ENCODE data around the gene CHMP5. TPM values are rescaled to one million over a fixed set of nuclear protein-coding genes. Genes with fewer than 3 reads are reported as not detected.

The CHMP5 gene
- total and polyA plus RNA-seq, 8 donors = 9.8 to 164 (median 64.3) TPM

GRCh38 chr9:33231623-33231942 lies 33.3 kb upstream of the CHMP5 start:
- Histone ChIP-seq H3K4me1 (peaks cover 0 to 26% (median 14%) of the 10 kb centered on the region in 4 donors), H3K27ac (no peak overlapping the region), H3K9me3 (no peaks in the 10 kb centered on the region), H3K36me3 (no peaks in the 10 kb centered on the region), H3K27me3 (peaks cover 0 to 6% (median 0%) of the 10 kb centered on the region in 3 donors), H3K4me3 (no peak overlapping the region)
- intact Hi-C loops (cut with DNase I; ENCODE audit: low total_unique reads) = no loop called here
- 80 to 90% (median 88%) methylated on average over 2 of the region's 2 CpGs for WGBS, 5 donors
- DNase-seq = no peak
- TF ChIP-seq POLR2AphosphoS5 (IDR thresholded peaks at IDR 0.05) (no peak), POLR2A (IDR thresholded peaks at IDR 0.05) (no peak), EP300 (IDR thresholded peaks at IDR 0.05) (no peak), CTCF (IDR thresholded peaks at IDR 0.05) (no peak)

- intact Hi-C loops (cut with DNase I; ENCODE audit: low total_unique reads) = no loop called here
- TF ChIP-seq POLR2AphosphoS5 (IDR thresholded peaks at IDR 0.05) = no peak
- no peak for TF ChIP-seq POLR2A (IDR thresholded peaks at IDR 0.05)
- TF ChIP-seq EP300 (IDR thresholded peaks at IDR 0.05) = no peak
- no peak for TF ChIP-seq CTCF (IDR thresholded peaks at IDR 0.05)
- Histone ChIP-seq H3K27me3 (peaks cover 0 to 6% (median 0%) of the 10 kb centered on the region in 3 donors), H3K27ac (no peak overlapping the region), H3K4me1 (peaks cover 0 to 26% (median 14%) of the 10 kb centered on the region in 4 donors), H3K9me3 (no peaks in the 10 kb centered on the region), H3K4me3 (no peak overlapping the region), H3K36me3 (no peaks in the 10 kb centered on the region)
- DNase-seq = no peak
- 90 to 96% (median 95%) methylated on average over 6 of the region's 6 CpGs for WGBS, 5 donors
These were observed 32.0 kb upstream of the CHMP5 start for GRCh38 chr9:33232815-33233214.

- peaks cover 0 to 6% (median 0%) of the 10 kb centered on the region in 3 donors for H3K27me3 ChIP-seq
- no peaks in the 10 kb centered on the region for H3K9me3 ChIP-seq
- peak; percentile 96 for DNase-seq
- 0 to 60% (median 14%) methylated on average over 1 of the region's 1 CpG for WGBS, 5 donors
- TF ChIP-seq POLR2AphosphoS5 (IDR thresholded peaks at IDR 0.05) (peak in 2 of 3 donors; percentile 85 to 88), POLR2A (IDR thresholded peaks at IDR 0.05) (no peak), EP300 (IDR thresholded peaks at IDR 0.05) (no peak), CTCF (IDR thresholded peaks at IDR 0.05) (no peak)
- peaks cover 0 to 24% (median 12%) of the 10 kb centered on the region in 4 donors for H3K4me1 ChIP-seq
- H3K36me3 ChIP-seq = no peaks in the 10 kb centered on the region
- H3K4me3 ChIP-seq = no peak overlapping the region
- intact Hi-C loops (cut with DNase I; ENCODE audit: low total_unique reads) = no loop called here
- H3K27ac ChIP-seq = peak overlapping the region; percentile 63 to 85 (median 79)
These were observed 31.1 kb upstream of the CHMP5 start for GRCh38 chr9:33233626-33234342.

- WGBS, 5 donors = 59 to 68% (median 66%) methylated on average over 8 to 9 of the region's 9 CpGs
- peaks cover 4 to 21% (median 12%) of the 10 kb centered on the region in 4 donors for H3K4me1 ChIP-seq
- peak in 1 of 2 donors; percentile 41 for DNase-seq
- TF ChIP-seq POLR2AphosphoS5 (IDR thresholded peaks at IDR 0.05) (no peak), POLR2A (IDR thresholded peaks at IDR 0.05) (no peak), CTCF (IDR thresholded peaks at IDR 0.05) (no peak), EP300 (IDR thresholded peaks at IDR 0.05) (no peak)
- H3K36me3 ChIP-seq = no peaks in the 10 kb centered on the region
- no peak overlapping the region for H3K4me3 ChIP-seq
- intact Hi-C loops (cut with DNase I; ENCODE audit: low total_unique reads) = no loop called here
- H3K9me3 ChIP-seq = no peaks in the 10 kb centered on the region
- peak overlapping the region; percentile 63 to 85 (median 79) for H3K27ac ChIP-seq
- H3K27me3 ChIP-seq = peaks cover 0 to 6% (median 0%) of the 10 kb centered on the region in 3 donors
These were observed 30.1 kb upstream of the CHMP5 start for GRCh38 chr9:33234511-33235467.
